Stimulated activated CD8-positive, alpha-beta memory T cell treated with anti-CD3 and anti-CD28 coated beads, Interleukin-15, amount 100 ng/mL, for 4 hours (primary cell): Measurements from ENCODE around the gene IVD.
A peak's percentile ranks its signal among the peaks of the same experiment; 100 is the strongest.

Experiments
- DNase-seq, 2 donors: peaks; one replicate each; pipeline ENCODE4 v3.0.0-alpha.2; 2020; ENCODE audit warnings: low read depth in 2 of 2

The IVD gene

DNA sequence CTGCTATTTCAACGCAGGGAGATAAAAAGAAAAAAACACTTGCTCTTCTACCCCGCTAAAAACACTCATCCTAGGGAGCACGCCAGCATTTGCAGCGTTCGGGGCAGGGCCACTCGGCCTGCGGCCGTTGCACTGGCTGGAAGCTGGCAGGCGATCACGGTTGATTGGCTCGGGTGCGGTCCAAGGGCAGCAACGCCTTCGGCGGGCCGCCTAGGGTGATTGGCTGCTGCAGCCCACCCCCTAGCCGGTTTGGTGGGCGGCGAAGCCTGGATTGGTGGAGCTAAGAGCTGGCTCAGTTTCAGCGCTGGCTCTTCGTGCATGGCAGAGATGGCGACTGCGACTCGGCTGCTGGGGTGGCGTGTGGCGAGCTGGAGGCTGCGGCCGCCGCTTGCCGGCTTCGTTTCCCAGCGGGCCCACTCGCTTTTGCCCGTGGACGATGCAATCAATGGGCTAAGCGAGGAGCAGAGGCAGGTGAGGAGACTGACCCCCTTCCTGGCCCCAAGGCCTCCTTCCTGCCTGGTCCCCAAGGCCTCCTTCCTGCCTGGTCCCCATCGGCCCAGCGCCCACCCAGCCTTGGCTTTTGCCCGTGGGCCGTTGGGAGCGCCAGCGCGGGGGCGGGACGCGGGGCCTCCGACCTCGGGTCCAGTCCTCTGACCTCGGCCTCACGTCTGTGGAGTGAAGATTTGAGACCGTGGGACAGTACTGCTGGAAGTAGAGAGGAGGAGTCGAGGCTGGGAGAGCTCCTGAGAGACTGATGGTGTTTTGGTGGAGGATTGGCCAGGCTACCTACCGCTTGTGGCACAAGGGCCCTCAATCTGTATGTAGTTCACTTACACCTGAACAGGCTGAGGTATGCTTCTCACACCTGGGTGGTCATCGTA is at the start of gene IVD:
IVD (plus strand) TSS at position 295 of the 881 bp plus-strand sequence; CDS start at position 328, 33 bp downstream.
- DNase-seq: peak; percentile 76 to 81

DNA sequence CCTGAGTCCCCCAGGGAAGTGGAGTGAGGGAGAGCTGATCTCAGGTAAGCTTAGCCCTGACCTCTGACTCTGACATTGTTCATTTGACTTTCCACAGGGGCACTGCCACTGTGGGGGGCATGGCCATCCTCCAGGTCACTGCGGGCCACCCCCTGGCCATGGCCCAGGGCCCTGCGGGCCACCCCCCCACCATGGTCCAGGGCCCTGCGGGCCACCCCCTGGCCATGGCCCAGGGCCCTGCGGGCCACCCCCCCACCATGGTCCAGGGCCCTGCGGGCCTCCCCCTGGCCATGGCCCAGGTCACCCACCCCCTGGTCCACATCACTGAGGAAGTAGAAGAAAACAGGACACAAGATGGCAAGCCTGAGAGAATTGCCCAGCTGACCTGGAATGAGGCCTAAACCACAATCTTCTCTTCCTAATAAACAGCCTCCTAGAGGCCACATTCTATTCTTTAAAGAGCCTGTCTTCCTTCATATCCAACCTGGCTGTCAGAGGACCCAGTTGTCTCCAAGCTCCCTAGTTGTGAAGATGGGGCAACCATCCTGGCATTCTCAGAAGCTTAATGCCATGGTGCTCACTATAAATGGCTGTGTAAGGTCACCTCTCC is 49.5 kb upstream of the IVD start:
- no peak for DNase-seq

DNA sequence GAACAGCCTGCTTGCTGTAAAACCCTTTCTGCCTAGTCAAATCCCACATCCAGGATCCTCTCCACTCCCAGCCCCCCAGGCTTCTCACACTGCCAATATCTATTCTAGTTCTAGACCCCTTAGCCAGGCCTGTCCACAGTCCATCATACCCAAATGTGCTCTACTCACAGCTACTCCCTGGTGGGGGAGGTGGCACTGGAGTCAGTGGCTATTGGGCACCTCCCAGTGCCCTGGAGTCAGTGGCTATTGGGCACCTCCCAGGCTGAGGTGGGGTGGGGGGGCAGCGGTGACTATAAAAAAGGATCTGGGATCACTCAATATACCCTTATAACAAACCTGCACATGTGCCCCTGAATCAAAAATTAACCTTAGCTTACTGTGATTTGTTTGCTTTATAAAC is 48.3 kb upstream of the IVD start:
- DNase-seq: no peak

DNA sequence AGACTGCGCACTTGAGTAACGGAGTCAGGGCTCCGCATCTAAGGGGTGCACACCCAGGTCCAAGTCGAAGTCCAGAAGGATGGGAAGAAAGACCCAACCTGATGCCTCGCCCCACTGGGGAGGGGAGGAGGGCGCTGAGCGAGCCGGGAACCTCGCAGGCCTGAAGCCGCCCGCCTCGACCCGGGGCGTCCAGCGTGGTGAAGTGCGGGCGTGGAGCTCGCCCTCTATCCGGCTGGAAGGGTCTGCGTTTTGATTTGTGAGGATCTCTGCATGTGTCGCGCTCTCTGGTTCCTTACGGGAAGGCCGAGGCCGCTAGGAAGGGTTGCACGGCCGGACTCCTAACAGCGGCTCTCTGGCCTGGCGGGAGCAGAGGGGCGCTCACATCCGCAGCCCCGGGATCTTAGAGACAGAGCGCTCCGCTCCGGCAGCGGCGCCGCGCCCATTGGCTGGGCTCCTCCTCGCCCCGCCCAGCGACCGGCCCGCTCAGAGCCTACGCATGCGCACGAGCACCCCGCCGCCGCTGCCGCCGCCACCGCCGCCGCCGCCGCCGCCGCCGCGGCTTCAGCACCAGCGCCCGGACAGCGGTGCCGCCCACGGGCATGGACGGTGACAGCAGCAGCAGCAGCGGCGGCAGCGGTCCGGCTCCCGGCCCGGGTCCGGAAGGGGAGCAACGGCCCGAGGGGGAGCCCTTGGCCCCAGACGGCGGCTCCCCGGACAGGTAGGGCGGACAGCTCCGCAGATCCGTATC is 47.7 kb upstream of the IVD start, which contains the start of gene DISP2:
DISP2 (plus strand) TSS at position 497 of the 748 bp plus-strand sequence; CDS start at position 600, 103 bp downstream.
- peak; percentile 61 to 68 for DNase-seq

DNA sequence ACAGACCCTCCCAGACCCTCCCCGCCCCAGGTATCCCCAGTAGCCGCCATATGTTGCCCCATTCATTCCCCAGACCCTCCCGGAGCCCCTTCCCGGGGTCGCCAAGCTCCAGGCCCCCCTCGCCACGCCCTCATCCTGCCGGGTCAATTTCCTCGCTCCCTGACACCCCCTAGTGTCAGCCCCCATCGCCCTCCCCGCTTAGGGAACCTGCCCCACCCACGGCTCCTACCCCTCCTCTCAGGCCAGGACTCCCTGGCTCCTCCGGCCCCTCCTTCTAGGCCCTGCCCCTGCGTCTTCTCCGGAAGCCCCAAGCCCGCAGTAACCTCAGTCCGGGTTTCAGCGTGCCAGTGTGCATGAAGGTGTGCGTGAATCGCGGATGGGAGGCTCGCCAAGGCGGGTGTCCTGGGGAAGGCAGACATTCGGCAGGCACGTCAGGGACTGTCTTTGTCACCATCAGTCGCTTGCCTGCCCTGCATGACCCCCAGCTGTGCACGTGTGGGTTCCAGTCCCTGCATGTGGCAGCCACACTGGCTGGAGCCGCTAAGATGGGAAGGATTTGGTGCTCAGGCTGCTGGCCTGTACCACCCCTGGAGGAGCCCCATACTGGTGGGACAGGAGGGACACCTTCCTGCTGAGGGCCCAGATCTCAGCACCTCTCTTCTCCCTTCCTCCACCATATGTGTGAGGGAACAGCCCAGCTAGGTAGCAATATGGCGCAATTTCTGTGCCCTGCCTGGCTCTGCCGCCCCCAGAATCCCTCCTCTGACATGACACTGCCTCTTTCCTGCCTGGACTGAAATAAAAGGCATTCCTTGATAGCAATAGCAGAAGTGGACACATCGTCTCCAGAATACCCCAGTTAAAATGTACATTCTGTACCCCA is 46.9 kb upstream of the IVD start:
- DNase-seq: no peak

DNA sequence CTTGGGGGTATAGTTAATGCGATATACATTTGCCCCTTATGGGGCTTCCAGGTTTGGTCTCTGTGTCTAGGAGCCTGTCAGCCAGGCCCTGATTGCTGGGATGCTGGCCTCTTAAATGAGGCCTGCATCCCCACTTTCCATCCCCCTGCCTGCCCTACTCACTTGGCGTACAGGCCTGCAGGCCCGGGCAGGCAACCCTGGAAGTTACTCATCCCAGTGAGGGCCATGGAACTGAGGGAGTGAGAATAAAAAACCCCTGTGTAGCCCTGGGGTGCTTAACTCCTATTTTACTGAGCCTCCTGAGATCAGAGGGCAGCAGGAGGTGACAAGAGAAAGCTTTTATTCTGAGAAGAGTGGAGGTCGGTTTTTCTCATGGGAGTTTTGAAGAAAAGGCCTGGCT is 45.6 kb upstream of the IVD start:
- no peak for DNase-seq

DNA sequence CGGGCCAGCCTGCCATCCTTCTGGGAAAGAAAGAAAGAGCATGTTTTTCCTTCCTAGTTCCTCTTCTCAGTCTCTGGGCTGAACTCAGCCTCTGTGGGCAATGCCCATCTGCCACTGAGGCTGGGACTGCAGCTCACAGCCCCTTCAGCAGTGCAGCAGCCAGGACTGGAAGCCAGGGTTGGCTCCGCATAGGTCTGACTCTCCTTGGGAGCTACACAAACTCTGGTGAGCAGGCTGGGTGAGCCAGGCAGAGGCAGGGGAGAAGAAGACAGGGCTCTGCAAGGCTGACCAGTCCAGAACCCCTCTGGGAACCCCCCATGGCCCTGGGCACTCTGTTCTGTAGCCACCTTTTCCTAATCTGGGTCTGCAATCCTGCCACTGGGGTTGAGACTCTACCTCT is 44.0 kb upstream of the IVD start:
- DNase-seq: no peak

DNA sequence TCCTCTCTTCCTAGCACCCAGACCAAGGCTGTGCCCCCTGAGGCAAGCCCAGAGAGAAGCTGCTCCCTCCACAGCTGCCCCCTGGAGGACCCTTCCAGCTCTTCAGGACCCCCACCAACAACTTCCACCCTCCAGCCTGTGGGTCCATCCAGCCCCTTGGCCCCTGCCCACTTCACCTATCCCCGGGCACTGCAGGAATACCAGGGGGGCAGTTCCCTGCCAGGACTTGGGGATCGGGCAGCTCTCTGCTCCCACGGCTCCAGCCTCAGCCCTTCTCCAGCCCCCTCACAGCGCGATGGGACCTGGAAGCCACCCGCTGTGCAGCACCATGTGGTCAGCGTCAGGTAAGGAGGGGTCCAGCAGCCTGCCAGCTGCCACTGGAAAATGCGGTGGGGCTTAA is 42.0 kb upstream of the IVD start:
- DNase-seq: no peak

DNA sequence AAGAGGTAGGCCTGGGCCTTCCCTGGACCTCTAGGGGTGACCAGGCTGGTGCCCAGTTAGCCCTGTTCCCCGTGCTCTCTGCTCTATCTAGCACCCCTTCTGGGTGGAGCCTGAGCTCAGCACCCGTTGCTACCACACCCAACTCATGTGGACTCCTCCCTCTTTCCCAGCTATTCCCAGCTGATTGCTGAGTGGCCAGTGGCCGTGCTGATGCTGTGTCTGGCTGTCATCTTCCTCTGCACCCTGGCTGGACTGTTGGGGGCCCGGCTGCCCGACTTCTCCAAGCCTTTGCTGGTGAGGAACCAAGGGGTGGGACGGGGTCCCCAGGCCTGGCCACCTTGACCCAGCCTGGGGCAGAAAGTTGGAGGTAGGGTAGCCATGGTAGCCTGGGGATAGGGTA is 41.3 kb upstream of the IVD start:
- no peak for DNase-seq

DNA sequence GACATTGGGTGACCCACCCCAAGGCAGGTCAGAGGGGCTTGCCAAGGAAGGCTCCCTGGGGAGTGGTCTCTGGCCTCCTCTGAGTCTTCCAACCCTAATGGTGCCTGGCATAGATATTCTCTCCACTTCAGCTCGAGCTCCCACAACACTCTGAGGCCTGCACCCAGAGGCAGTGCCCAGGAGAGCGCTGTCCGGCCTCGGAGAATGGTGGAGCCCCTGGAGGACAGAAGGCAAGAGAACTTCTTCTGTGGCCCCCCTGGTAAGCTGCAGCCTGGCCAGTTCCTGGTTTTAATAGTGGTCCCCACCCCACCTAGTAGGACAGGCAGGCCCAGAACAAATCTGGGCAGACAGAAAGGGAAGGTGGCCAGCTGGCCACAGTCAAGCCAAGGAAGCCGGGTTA is 40.6 kb upstream of the IVD start:
- DNase-seq: no peak

DNA sequence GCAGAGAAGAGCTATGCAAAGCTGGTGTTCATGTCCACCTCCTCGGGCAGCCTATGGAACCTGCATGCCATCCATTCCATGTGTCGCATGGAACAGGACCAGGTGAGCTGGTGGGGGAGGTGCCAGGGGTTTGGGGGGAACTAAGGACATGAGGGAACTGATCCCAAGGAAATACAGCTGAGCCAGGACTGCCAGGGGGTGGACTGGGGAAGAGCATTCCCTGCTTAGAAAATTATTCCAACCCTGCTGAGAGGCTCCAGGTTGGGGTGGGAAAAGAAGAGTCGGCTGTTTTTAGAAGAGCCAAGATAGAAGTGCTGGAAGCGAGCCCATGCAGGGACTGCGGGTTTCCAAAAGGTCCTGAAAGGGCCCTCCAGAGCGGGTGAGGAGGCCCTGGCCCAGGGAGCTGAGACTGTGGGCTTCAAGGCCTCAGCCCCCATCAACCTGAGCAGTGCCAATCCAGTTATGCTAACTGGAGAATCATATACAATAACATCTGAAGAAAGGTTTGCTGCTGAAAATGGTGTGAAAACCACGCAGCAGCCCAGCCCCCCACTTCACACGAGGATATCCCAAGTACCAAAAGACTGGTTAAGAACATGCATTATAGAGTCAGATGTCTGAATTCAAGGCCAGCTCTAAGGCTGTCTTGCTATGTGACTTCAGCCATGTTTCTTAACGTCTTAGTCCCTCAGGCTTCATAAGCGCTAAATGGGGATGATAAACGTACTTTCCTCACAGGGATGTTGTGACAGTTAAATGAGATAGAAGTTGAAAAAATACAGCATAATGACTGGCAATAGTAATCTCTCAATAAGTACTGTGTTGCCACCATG is 39.8 kb upstream of the IVD start:
- no peak for DNase-seq

DNA sequence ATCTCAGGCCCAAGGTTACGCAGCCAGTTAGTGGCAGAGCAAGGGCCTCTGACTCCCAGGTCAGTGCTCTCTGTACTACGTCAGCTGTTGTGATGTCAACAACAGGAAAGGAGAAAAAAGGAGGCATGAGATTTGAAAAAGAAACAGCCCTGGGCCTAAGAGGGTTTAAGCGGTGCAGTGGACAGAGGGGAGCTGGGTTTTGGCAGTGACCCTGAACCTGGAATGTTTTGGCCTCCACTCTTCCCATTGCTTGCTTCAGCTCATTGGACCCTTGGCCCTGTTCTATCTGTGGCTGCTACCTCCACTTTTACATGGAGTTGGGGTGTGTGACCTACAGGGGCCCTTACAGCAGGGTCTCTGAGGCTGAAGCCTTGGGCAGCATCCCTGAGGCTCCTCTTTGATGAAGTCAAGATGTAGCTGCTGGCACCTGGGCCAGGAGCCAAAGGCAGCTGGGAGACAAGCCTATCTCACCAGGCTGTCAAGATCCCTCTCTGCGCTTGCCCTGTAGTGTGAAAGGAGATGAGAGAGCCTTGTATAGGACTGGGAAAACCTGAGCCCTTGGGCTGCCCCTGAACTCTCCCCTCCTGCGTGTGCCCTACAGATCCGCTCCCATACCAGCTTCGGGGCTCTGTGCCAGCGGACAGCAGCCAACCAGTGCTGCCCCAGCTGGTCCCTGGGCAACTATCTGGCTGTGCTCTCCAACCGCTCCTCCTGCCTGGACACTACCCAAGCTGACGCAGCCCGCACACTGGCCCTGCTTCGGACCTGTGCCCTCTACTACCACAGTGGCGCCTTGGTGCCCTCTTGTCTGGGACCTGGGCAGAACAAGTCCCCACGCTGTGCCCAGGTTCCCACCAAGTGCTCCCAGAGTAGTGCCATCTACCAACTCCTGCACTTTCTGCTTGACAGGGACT is 38.9 kb upstream of the IVD start:
- no peak for DNase-seq

DNA sequence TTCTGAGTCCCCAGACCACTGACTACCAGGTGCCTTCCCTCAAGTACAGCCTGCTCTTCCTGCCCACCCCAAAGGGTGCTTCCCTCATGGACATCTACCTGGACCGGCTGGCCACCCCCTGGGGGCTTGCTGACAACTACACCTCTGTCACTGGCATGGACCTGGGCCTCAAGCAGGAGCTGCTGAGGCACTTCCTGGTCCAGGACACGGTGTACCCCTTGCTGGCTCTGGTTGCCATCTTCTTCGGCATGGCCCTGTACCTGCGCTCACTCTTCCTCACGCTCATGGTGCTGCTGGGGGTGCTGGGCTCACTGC is 38.3 kb upstream of the IVD start:
- no peak for DNase-seq

DNA sequence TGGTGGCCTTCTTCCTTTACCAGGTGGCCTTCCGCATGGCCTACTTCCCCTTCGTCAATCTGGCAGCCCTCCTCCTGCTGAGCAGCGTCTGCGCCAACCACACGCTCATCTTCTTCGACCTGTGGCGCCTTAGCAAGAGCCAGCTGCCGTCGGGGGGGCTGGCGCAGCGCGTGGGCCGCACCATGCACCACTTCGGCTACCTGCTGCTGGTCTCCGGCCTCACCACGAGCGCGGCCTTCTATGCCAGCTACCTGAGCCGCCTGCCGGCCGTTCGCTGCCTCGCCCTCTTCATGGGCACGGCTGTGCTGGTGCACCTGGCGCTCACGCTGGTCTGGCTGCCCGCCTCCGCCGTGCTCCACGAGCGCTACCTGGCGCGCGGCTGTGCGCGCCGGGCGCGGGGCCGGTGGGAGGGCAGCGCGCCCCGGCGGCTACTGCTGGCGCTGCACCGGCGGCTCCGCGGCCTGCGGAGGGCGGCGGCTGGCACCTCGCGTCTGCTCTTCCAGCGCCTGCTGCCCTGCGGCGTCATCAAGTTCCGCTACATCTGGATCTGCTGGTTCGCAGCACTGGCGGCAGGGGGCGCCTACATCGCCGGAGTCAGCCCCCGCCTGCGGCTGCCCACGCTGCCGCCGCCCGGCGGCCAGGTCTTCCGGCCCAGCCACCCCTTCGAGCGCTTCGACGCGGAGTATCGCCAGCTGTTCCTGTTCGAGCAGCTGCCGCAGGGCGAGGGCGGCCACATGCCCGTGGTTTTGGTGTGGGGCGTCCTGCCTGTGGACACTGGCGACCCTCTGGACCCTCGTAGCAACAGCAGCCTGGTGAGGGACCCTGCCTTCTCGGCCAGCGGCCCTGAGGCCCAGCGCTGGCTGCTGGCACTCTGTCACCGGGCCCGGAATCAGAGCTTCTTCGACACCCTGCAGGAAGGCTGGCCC is 37.6 kb upstream of the IVD start:
- peak; percentile 77 to 78 for DNase-seq

DNA sequence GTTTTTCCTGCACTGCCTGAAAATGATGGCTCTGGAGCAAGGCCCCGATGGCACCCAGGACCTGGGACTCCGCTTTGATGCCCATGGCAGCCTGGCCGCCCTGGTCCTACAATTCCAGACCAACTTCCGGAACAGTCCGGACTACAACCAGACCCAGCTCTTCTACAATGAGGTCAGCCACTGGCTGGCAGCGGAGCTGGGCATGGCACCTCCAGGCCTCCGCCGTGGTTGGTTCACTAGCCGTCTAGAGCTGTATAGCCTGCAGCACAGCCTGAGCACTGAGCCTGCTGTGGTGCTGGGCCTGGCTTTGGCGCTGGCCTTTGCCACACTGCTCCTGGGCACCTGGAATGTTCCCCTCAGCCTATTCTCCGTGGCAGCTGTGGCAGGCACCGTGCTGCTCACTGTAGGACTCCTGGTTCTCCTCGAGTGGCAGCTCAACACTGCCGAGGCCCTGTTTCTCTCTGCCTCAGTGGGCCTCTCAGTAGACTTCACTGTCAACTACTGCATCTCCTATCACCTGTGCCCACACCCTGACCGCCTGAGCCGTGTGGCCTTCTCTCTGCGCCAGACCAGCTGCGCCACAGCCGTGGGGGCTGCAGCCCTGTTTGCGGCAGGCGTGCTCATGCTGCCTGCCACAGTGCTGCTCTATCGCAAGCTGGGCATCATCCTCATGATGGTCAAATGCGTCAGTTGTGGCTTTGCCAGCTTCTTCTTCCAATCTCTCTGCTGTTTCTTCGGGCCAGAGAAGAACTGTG is 36.7 kb upstream of the IVD start:
- DNase-seq: no peak

DNA sequence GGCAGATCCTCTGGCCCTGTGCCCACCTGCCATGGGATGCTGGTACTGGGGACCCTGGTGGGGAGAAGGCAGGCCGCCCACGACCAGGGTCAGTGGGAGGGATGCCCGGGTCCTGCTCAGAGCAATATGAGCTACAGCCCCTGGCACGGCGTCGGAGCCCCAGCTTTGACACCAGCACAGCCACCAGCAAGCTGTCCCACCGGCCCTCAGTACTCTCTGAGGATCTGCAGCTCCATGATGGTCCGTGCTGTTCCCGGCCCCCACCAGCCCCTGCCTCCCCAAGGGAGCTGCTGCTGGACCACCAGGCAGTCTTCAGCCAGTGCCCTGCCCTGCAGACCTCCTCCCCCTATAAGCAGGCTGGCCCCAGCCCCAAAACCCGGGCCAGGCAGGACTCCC is 36.1 kb upstream of the IVD start:
- DNase-seq: no peak

DNA sequence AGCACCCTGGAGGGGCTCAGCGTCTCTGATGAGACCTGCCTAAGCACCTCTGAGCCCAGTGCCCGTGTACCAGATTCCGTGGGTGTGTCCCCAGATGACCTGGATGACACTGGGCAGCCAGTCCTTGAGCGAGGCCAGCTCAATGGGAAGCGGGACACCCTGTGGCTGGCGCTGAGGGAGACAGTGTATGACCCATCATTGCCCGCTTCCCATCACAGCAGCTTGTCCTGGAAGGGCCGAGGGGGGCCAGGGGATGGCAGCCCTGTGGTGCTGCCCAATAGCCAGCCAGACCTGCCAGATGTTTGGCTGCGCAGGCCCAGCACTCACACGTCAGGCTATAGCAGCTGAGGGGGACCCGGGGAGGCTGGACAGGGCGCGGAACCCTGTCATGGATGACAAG is 35.6 kb upstream of the IVD start:
- DNase-seq: no peak

DNA sequence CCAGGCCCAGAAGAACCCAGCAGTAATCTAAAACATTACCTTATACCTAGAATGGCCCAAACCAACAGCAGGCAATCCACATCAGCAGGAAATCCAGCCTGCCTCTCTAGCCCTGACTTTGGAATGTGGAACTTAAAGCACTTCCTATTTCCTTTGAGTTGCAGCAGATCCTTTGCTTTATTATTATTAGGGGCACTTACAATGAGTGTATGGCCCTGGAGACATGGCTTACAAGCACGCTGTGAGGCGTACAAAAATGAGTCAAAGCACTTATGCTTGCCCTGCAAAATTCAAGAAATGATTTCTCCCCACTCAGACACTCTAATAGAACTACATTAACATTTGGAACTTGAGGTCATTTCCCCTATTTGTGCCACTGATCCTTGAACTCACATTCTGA is 32.6 kb upstream of the IVD start:
- DNase-seq: no peak
